NCI-H1092 treated with DMSO at 0.1 percent for 48 hours (cell line): Measurements from ENCODE around the gene CEMIP.

Experiments
- DNase-seq: peaks from one replicate; lab custom pipeline; 2025; lab: John Stamatoyannopoulos, UW

Gene CEMIP

GRCh38 chr15:80892414-80892813, 113.2 kb downstream of the CEMIP start:
- DNase-seq: no peak

GRCh38 chr15:80893777-80894176, 114.6 kb downstream of the CEMIP start:
- no peak for DNase-seq

- no peak for DNase-seq
Measured at GRCh38 chr15:80895091-80895490, 115.9 kb downstream of the CEMIP start.

- no peak for DNase-seq
Measured at GRCh38 chr15:80895965-80896364, 116.8 kb downstream of the CEMIP start.

- DNase-seq: no peak
Measured at GRCh38 chr15:80898040-80898439, 118.9 kb downstream of the CEMIP start.

GRCh38 chr15:80902298-80902801, 123.2 kb downstream of the CEMIP start:
- no peak for DNase-seq

- no peak for DNase-seq
Measured at GRCh38 chr15:80904998-80905397, 125.8 kb downstream of the CEMIP start.

- DNase-seq: peak; percentile 71
Measured at GRCh38 chr15:80906159-80906766, 127.1 kb downstream of the CEMIP start.

GRCh38 chr15:80911821-80912220, 132.7 kb downstream of the CEMIP start:
- DNase-seq: no peak

- no peak for DNase-seq
Measured at GRCh38 chr15:80912673-80913072, 133.5 kb downstream of the CEMIP start.

GRCh38 chr15:80913541-80913940, 134.4 kb downstream of the CEMIP start:
- DNase-seq: no peak

GRCh38 chr15:80915472-80915871, 136.3 kb downstream of the CEMIP start:
- DNase-seq: no peak

GRCh38 chr15:80916056-80916455, 136.9 kb downstream of the CEMIP start:
- DNase-seq: no peak

GRCh38 chr15:80918196-80918783, 139.1 kb downstream of the CEMIP start:
- no peak for DNase-seq

GRCh38 chr15:80920271-80920699, 141.1 kb downstream of the CEMIP start:
- no peak for DNase-seq

GRCh38 chr15:80921736-80922410, 142.7 kb downstream of the CEMIP start:
- no peak for DNase-seq

- no peak for DNase-seq
Measured at GRCh38 chr15:80923668-80924067, 144.5 kb downstream of the CEMIP start.

- no peak for DNase-seq
Measured at GRCh38 chr15:80924278-80924677, 145.1 kb downstream of the CEMIP start.

- DNase-seq: peak; percentile 33
Measured at GRCh38 chr15:80925597-80926059, 146.5 kb downstream of the CEMIP start.

GRCh38 chr15:80926126-80926525, 147.0 kb downstream of the CEMIP start:
- peak; percentile 11 for DNase-seq

- DNase-seq: no peak
Measured at GRCh38 chr15:80929225-80929624, 150.1 kb downstream of the CEMIP start.

- no peak for DNase-seq
Measured at GRCh38 chr15:80929689-80930088, 150.5 kb downstream of the CEMIP start.

- no peak for DNase-seq
Measured at GRCh38 chr15:80931191-80931590, 152.0 kb downstream of the CEMIP start.
